SH-SY5Y (cell line): ENCODE results near the gene GABBR1.

Experiments used
- GATA2 ChIP-seq: IDR thresholded peaks from 2 replicates; pipeline ENCODE4 v1.6.1; 2011; ENCODE audit warnings: mild to moderate bottlenecking, low read depth, low read length
- GATA3 ChIP-seq: IDR thresholded peaks from 2 replicates; pipeline ENCODE4 v1.6.1; 2011; ENCODE audit warnings: low read depth, mild to moderate bottlenecking, low read length, moderate library complexity

DNA sequence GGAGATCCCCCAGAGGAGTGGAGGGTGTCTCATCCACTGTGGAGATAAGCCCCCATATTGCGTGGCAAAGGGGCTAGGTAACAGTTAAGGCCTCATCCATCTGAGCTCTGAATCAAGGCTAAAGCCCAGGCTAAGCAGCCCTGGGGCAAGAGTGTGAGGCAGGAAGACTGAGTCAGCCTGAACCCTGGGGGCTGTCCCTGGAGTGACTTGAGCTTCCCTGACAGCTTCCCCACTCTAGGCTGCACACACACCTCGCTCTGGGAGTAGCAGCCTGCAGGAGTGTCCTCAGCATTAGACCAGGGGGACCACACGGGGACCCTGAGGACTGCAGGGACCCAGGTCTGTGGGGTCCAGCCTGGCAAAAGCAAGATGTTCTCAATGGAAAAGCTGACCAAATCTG is 101.3 kb downstream of the GABBR1 start:
- TF ChIP-seq GATA2: no peak
- no peak for TF ChIP-seq GATA3
